ENCODE results near the gene OR6F1. TPM values are rescaled to one million over a fixed set of nuclear protein-coding genes. Genes with fewer than 3 reads are reported as not detected.

The OR6F1 gene
- total RNA-seq, 1 donor from 2014 or later: not detected

- H3K9ac ChIP-seq (ENCODE audit: low read length): no peak overlapping the region
- peaks cover 2% of the 10 kb centered on the region for H3K9me3 Mint-ChIP-seq (ENCODE audit: unreplicated experiment)
- H3K27me3 Mint-ChIP-seq (ENCODE audit: low read depth, unreplicated experiment): no peaks in the 10 kb centered on the region
- TF ChIP-seq EZH2 (IDR thresholded peaks at IDR 0.05; ENCODE audit: insufficient read depth, low read length): no peak
- TF ChIP-seq, protein P1, sequence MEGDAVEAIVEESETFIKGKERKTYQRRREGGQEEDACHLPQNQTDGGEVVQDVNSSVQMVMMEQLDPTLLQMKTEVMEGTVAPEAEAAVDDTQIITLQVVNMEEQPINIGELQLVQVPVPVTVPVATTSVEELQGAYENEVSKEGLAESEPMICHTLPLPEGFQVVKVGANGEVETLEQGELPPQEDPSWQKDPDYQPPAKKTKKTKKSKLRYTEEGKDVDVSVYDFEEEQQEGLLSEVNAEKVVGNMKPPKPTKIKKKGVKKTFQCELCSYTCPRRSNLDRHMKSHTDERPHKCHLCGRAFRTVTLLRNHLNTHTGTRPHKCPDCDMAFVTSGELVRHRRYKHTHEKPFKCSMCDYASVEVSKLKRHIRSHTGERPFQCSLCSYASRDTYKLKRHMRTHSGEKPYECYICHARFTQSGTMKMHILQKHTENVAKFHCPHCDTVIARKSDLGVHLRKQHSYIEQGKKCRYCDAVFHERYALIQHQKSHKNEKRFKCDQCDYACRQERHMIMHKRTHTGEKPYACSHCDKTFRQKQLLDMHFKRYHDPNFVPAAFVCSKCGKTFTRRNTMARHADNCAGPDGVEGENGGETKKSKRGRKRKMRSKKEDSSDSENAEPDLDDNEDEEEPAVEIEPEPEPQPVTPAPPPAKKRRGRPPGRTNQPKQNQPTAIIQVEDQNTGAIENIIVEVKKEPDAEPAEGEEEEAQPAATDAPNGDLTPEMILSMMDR (IDR thresholded peaks at IDR 0.05; ENCODE audit: insufficient read depth, low read depth, low read length): no peak
- no peaks in the 10 kb centered on the region for H3K9me3 ChIP-seq (ENCODE audit: insufficient read depth, low read depth, low read length)
- DNase-seq (ENCODE audit: low read depth) (no peak), FAIRE-seq (no peak)
- H3K4me3 ChIP-seq (ENCODE audit: insufficient read depth, low read depth, low read length): no peak overlapping the region
- H3K4me1 Mint-ChIP-seq (ENCODE audit: low read depth, unreplicated experiment): no peaks in the 10 kb centered on the region
- no peak overlapping the region for H3K4me2 ChIP-seq (ENCODE audit: low read length)
- no peaks in the 10 kb centered on the region for H3K36me3 Mint-ChIP-seq (ENCODE audit: low read depth, unreplicated experiment)
- H3K27me3 ChIP-seq (ENCODE audit: insufficient read depth, low read length): no peaks in the 10 kb centered on the region
- no peaks in the 10 kb centered on the region for H4K20me1 ChIP-seq (ENCODE audit: insufficient read depth, low read length)
- H3K36me3 ChIP-seq (ENCODE audit: insufficient read depth, low read length): no peaks in the 10 kb centered on the region
- no peak overlapping the region for H3K27ac Mint-ChIP-seq (ENCODE audit: unreplicated experiment)
- no peaks in the 10 kb centered on the region for H3K79me2 ChIP-seq (ENCODE audit: insufficient read depth, low read length)
- no peak overlapping the region for H3K4me3 Mint-ChIP-seq (ENCODE audit: unreplicated experiment)
- no peak overlapping the region for H2AFZ ChIP-seq (ENCODE audit: low read depth, low read length)
- no peak overlapping the region for H3K27ac ChIP-seq (ENCODE audit: low read depth, low read length)
- no peaks in the 10 kb centered on the region for H3K4me1 ChIP-seq (ENCODE audit: insufficient read depth, low read length)
Observed at GRCh38 chr1:247669225-247669624, 47.2 kb downstream of the OR6F1 start.

Other genes starting within 250 kb of the OR6F1 start
- not detected in 2 replicates for gene OR2C3, start 180.2 kb downstream of the OR6F1 start, total RNA-seq
- 0.14 TPM in 1 of 2 replicates, not detected in the other for gene GCSAML, start 167.5 kb downstream of the OR6F1 start, total RNA-seq
- not detected in 2 replicates for gene OR2G2, start 128.3 kb downstream of the OR6F1 start, total RNA-seq
- gene OR2G3, start 111.1 kb downstream of the OR6F1 start, total RNA-seq: not detected in 2 replicates
- gene OR13G1, start 36.9 kb downstream of the OR6F1 start, total RNA-seq: not detected in 2 replicates
- gene OR14K1, start 22.0 kb upstream of the OR6F1 start, total RNA-seq: not detected in 2 replicates
- not detected in 2 replicates for gene OR14A2, start 31.5 kb upstream of the OR6F1 start, total RNA-seq
- not detected in 2 replicates for gene OR1C1, start 43.9 kb upstream of the OR6F1 start, total RNA-seq
- gene OR14A16, start 107.5 kb upstream of the OR6F1 start, total RNA-seq: not detected in 2 replicates
- gene OR11L1, start 125.2 kb upstream of the OR6F1 start, total RNA-seq: not detected in 2 replicates
- 20.6 and 31.0 TPM in 2 replicates for gene TRIM58, start 140.5 kb upstream of the OR6F1 start, total RNA-seq
- 4.0 and 5.9 TPM in 2 replicates for gene OR2W3, start 178.9 kb upstream of the OR6F1 start, total RNA-seq
- not detected in 2 replicates for gene OR2T8, start 203.6 kb upstream of the OR6F1 start, total RNA-seq
- not detected in 2 replicates for gene OR2AJ1, start 208.2 kb upstream of the OR6F1 start, total RNA-seq
- not detected in 2 replicates for gene OR2L8, start 232.2 kb upstream of the OR6F1 start, total RNA-seq
- not detected in 2 replicates for gene OR2AK2, start 248.6 kb upstream of the OR6F1 start, total RNA-seq

All from astrocyte (in vitro differentiated cells and primary cell).